ENCODE measurements around the gene FOXRED2. TPM values are rescaled to one million over a fixed set of nuclear protein-coding genes. Genes with fewer than 3 reads are reported as not detected.

FOXRED2 gene
- polyA plus RNA-seq, 1 donor from 2014 or later: 7.9 TPM

DNA sequence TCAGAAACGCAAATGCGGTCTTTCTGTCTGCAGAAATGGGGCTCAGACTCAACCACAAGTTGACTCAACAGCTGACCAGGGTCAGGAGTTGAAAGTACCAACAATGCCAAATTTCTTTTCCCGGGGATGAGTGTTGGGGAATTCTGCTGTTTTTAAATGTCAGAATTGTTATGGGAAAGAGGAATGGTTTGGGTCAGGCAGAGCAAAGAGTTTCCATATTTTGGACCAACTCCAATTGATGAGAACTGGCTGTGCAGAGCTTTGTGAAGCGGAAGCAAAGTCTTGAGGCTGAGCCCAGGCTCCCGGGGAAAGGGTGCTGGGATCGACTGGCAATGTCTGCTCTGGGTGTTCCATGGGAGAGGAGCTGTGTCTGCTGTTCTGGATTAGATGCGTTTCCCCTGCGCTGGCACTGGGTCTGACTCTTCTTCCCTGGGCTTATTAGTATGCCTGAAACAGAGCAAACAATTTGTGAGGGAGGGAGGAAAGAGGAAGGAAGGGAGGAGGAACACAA, 61.6 kb downstream of the FOXRED2 start:
- H3K27ac ChIP-seq (ENCODE audit: low read length): no peak overlapping the region
- no peaks in the 10 kb centered on the region for H3K27me3 ChIP-seq (ENCODE audit: insufficient read depth, low read depth, low read length)
- H3K9ac ChIP-seq (ENCODE audit: low read length): no peak overlapping the region
- no peaks in the 10 kb centered on the region for H3K9me2 ChIP-seq (ENCODE audit: insufficient read depth, low read length)
- H3K9me3 ChIP-seq (ENCODE audit: low read length): no peaks in the 10 kb centered on the region
- no peak overlapping the region for H3K4me2 ChIP-seq (ENCODE audit: low read length)
- TF ChIP-seq MXI1 (conservative IDR thresholded peaks at IDR 0.05; ENCODE audit: poor library complexity, severe bottlenecking) (no peak), TAF1 (IDR thresholded peaks at IDR 0.05; ENCODE audit: low read depth) (no peak)
- no peak overlapping the region for H3K4me3 ChIP-seq (ENCODE audit: low read length)
- no peaks in the 10 kb centered on the region for H3K79me2 ChIP-seq (replicated peaks; ENCODE audit: insufficient read depth, low read length)
- H4K20me1 ChIP-seq (ENCODE audit: insufficient read depth): no peaks in the 10 kb centered on the region
- H2AFZ ChIP-seq (ENCODE audit: low read depth, low read length): no peak overlapping the region
- no peaks in the 10 kb centered on the region for H3K36me3 ChIP-seq (ENCODE audit: insufficient read depth, low read length)
- no peaks in the 10 kb centered on the region for H3F3A ChIP-seq (ENCODE audit: insufficient read depth, low read length, poor library complexity, severe bottlenecking)

DNA sequence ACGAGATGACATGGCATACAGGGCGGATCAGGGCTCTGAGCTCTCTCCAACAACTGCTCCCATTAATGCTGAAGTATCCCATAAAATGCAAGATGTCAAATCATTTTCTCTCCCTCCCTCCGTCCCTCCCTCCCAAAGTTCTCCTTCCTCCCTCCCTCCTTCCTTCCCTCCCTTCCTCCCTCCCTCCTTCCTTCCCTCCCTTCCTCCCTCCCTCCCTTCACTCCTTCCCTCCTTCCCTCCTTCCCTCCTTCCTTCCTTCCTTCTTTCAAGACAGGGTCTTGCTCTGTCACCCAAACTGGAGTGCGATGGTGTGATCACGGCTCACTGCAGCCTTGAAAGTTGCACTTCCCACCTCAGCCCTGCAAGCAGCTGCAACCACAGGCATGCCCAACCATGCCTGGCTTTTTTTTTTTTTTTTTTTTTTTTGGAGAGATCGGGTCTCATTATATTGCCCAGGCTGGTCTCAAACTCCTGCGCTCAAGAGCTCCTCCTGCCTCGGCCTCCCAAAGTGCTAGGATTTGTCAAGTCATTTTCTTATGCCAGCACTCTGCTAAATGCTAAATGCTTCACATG, 63.6 kb downstream of the FOXRED2 start:
- H3K4me3 ChIP-seq (ENCODE audit: low read length): no peak overlapping the region
- H3K36me3 ChIP-seq (ENCODE audit: insufficient read depth, low read length): no peaks in the 10 kb centered on the region
- H3K27me3 ChIP-seq (ENCODE audit: insufficient read depth, low read depth, low read length): no peaks in the 10 kb centered on the region
- no peaks in the 10 kb centered on the region for H3K79me2 ChIP-seq (replicated peaks; ENCODE audit: insufficient read depth, low read length)
- no peaks in the 10 kb centered on the region for H3F3A ChIP-seq (ENCODE audit: insufficient read depth, low read length, poor library complexity, severe bottlenecking)
- no peaks in the 10 kb centered on the region for H3K9me3 ChIP-seq (ENCODE audit: low read length)
- H4K20me1 ChIP-seq (ENCODE audit: insufficient read depth): no peaks in the 10 kb centered on the region
- no peak overlapping the region for H3K27ac ChIP-seq (ENCODE audit: low read length)
- no peak overlapping the region for H3K4me2 ChIP-seq (ENCODE audit: low read length)
- H3K9ac ChIP-seq (ENCODE audit: low read length): no peak overlapping the region
- H2AFZ ChIP-seq (ENCODE audit: low read depth, low read length): no peak overlapping the region
- no peaks in the 10 kb centered on the region for H3K9me2 ChIP-seq (ENCODE audit: insufficient read depth, low read length)
- TF ChIP-seq EZH2 (IDR thresholded peaks at IDR 0.05; ENCODE audit: borderline replicate concordance, insufficient read depth, low read length, poor library complexity, severe bottlenecking) (no peak), EP300 (conservative IDR thresholded peaks at IDR 0.05; ENCODE audit: poor library complexity, severe bottlenecking) (no peak), RAD21 (conservative IDR thresholded peaks at IDR 0.05) (no peak), SMC3 (conservative IDR thresholded peaks at IDR 0.05; ENCODE audit: poor library complexity) (no peak), MXI1 (conservative IDR thresholded peaks at IDR 0.05; ENCODE audit: poor library complexity, severe bottlenecking) (no peak), TAF1 (IDR thresholded peaks at IDR 0.05; ENCODE audit: low read depth) (no peak), POLR2AphosphoS5 (IDR thresholded peaks at IDR 0.05) (no peak)
- TF ChIP-seq, protein P1, sequence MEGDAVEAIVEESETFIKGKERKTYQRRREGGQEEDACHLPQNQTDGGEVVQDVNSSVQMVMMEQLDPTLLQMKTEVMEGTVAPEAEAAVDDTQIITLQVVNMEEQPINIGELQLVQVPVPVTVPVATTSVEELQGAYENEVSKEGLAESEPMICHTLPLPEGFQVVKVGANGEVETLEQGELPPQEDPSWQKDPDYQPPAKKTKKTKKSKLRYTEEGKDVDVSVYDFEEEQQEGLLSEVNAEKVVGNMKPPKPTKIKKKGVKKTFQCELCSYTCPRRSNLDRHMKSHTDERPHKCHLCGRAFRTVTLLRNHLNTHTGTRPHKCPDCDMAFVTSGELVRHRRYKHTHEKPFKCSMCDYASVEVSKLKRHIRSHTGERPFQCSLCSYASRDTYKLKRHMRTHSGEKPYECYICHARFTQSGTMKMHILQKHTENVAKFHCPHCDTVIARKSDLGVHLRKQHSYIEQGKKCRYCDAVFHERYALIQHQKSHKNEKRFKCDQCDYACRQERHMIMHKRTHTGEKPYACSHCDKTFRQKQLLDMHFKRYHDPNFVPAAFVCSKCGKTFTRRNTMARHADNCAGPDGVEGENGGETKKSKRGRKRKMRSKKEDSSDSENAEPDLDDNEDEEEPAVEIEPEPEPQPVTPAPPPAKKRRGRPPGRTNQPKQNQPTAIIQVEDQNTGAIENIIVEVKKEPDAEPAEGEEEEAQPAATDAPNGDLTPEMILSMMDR (IDR thresholded peaks at IDR 0.05; ENCODE audit: poor library complexity, severe bottlenecking): no peak
- TF ChIP-seq, protein P2, sequence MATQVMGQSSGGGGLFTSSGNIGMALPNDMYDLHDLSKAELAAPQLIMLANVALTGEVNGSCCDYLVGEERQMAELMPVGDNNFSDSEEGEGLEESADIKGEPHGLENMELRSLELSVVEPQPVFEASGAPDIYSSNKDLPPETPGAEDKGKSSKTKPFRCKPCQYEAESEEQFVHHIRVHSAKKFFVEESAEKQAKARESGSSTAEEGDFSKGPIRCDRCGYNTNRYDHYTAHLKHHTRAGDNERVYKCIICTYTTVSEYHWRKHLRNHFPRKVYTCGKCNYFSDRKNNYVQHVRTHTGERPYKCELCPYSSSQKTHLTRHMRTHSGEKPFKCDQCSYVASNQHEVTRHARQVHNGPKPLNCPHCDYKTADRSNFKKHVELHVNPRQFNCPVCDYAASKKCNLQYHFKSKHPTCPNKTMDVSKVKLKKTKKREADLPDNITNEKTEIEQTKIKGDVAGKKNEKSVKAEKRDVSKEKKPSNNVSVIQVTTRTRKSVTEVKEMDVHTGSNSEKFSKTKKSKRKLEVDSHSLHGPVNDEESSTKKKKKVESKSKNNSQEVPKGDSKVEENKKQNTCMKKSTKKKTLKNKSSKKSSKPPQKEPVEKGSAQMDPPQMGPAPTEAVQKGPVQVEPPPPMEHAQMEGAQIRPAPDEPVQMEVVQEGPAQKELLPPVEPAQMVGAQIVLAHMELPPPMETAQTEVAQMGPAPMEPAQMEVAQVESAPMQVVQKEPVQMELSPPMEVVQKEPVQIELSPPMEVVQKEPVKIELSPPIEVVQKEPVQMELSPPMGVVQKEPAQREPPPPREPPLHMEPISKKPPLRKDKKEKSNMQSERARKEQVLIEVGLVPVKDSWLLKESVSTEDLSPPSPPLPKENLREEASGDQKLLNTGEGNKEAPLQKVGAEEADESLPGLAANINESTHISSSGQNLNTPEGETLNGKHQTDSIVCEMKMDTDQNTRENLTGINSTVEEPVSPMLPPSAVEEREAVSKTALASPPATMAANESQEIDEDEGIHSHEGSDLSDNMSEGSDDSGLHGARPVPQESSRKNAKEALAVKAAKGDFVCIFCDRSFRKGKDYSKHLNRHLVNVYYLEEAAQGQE (IDR thresholded peaks at IDR 0.05; ENCODE audit: borderline replicate concordance): no peak

All from neural cell (in vitro differentiated cells).